Hematopoietic multipotent progenitor cell (in vitro differentiated cells): ENCODE results near the gene HAS3. TPM values are rescaled to one million over a fixed set of nuclear protein-coding genes. Genes with fewer than 3 reads are reported as not detected.
A peak's percentile ranks its signal among the peaks of the same experiment; 100 is the strongest.
"Not testable (repeated sequence)": the region's sequence is repeated elsewhere in the genome, so short reads cannot be mapped to it uniquely, and the experiment has no call there.

Experiments
- DNase-seq, 3 donors: peaks; one replicate each; pipeline ENCODE4 v3.0.0-alpha.2; 2011 to 2015; ENCODE audit warnings: low read depth in 2 of 3, low spot score in 2 of 3
- total RNA-seq: library from RNA; depleted of rRNA; stranded (reverse); fragments of >200 nt; gene quantifications from one replicate; pipeline ENCODE4 v1.2.3, GENCODE V29; 2012

HAS3 gene, protein sequence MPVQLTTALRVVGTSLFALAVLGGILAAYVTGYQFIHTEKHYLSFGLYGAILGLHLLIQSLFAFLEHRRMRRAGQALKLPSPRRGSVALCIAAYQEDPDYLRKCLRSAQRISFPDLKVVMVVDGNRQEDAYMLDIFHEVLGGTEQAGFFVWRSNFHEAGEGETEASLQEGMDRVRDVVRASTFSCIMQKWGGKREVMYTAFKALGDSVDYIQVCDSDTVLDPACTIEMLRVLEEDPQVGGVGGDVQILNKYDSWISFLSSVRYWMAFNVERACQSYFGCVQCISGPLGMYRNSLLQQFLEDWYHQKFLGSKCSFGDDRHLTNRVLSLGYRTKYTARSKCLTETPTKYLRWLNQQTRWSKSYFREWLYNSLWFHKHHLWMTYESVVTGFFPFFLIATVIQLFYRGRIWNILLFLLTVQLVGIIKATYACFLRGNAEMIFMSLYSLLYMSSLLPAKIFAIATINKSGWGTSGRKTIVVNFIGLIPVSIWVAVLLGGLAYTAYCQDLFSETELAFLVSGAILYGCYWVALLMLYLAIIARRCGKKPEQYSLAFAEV
- total RNA-seq: 0.81 TPM

DNA sequence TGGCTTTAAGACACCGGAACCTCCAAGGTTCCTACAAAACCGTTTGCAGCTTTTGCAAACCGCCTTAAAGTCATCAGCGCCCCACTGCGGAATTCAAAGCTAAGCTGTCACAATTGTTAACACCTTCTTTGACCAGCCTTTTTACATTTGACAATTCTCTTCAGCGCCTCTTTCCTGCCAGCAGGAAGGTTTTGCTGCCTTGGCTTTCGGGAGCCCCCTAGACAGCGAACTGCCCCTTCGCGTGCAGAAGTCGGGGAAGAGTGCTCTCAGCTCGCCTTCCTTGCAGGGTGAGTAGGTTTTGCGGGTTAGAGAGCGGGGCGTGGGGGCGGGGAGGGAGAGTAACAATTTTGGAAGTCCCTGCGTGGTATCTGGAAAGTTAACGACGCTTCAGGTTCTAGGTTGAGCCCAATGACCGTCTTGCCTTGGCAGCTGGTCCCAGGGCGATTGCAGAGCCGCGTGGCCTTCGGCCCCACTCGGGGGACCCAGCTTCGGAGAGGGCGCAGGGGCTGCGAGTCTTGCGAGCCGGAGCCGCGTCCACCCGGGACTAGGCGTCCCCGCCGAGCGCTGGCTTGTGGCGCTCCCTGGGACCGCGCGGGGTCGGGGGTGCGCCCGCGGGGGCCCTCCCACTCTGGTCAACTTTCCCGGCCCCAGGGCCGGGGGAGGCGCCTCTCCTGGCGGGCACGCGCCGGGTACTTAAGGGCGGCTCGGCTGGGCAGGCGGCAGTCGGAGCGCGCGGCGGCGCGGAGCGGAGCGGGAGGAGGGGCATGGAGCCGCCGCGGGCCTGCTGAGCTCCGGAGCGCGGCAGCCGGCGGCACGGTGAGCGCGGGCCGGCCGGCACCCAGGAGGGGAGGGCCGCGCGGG, at the start of gene HAS3:
TSS of gene HAS3 (plus strand) at position 153 of the 861 bp plus-strand sequence. CDS start 3,743 bp downstream, outside the sequence.
- peak in 1 of 3 donors; percentile 54 for DNase-seq

DNA sequence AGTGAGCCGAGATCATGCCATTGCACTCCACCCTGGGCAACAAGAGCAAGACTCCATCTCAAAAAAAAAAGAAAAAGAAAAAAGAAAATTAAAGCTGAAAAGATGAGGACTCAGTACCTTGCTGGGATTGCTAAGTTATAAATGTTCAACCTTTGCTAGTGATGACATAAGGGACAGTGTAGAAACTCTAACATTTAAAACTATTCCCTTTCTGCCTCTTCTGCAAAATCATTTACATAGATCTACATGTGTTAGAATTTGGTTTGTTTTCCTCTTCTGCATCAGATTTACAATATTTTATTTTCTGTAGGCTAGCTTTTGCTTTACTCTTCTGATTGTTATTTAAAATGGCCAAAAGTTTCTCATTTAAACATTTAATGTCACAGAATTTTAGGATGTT, 49.5 kb upstream of the HAS3 start:
- DNase-seq: no peak

- no peak for DNase-seq
These were observed 49.0 kb upstream of the HAS3 start for GRCh38 chr16:69056421-69056820.

- DNase-seq: peak in 2 of 3 donors; percentile 9 to 49
These were observed 47.8 kb upstream of the HAS3 start for GRCh38 chr16:69057400-69058378.

- not testable (repeated sequence) for DNase-seq
These were observed 42.0 kb upstream of the HAS3 start for GRCh38 chr16:69063491-69063890.

DNA sequence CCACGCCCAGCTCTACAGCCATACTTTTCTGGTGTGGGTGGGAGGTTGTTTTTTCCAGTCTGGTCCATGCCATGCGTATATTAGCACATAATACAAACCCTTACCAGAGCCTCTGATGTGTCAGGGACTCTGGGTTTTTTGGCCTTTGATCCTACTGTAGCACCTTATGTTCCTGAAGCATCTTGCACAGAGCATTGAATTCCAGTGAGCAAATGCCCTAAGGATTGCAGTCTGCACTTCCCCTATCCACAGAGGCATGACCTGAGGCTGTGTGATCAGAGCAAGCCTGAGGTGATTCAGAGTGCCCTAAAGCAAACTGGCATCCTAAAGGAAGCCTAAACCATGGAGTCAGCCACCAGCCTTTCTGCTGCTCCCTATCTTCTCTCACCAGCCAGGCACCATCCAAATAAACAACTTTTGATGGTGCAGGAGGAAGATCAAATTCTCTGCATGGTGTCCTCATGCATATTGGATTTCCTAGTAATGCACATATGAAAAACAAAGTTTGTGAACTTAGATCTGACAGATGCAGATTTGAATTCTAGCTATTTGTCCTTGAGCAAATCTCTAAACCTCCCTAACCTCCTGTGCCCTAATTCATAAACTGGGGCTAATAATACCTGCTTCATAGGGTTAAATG, 41.2 kb upstream of the HAS3 start:
- no peak for DNase-seq

DNA sequence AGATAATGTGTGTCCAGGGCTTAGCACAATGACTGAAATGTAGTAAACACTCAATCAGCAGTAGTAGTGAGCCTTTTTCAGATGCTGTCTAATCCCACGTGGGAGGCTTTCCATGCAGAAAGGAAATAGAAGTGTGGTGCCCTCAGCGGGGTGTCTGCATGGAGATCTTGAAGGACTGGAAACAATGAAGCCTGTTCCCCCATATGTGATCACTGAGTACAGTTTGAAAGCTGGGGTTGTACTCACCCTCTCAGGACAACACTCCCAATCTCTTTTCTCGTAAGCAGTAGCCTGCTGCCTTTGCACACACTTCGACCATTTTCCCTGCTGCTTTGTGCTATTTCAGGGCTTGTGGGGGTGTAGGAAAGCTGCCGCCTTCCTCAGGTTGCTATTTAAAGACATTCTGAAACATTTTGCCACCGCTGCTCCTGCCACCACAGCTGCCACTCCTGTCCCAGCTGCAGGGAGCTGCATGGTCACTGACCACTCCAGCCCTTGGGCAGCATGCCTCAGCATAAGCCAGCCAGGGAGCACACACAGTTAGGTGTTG, 40.6 kb upstream of the HAS3 start:
- DNase-seq: no peak

- DNase-seq: no peak
These were observed 35.9 kb upstream of the HAS3 start for GRCh38 chr16:69069504-69069903.

DNA sequence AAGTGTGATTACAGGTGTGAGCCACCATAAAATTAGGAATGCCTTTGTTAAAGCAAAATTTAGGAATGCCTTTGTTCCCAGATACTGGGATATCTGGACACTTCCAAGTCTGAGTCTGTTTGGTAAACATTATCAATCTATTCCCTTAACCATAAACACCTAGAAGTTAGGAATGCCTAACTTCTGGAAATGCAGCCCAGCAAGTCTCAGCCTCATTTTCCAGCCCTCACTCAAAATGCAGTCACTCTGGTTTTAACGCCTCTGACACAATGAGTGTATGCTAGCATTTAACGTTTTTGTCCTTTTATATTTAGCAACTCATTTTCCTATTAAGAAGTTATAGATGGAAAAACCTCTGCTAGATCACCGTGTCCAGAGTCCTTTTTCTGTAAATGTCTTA, 34.4 kb upstream of the HAS3 start:
- no peak for DNase-seq

DNA sequence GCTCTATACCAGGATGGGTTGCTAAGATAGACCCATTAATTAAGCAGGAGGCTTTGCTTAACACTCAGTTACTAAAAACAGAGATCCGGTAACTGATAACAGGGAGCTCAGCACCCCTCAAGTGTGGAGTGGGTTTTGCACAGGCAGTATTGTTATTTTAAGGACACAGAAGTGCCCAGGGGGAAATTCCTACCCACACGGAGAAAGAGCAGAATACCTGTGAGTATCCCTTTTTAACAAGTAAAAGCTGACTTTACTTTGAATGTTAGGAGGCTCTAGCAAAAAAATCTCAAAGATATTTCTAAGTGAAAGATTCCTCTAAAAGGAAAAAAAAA, 32.8 kb upstream of the HAS3 start:
- no peak for DNase-seq

DNA sequence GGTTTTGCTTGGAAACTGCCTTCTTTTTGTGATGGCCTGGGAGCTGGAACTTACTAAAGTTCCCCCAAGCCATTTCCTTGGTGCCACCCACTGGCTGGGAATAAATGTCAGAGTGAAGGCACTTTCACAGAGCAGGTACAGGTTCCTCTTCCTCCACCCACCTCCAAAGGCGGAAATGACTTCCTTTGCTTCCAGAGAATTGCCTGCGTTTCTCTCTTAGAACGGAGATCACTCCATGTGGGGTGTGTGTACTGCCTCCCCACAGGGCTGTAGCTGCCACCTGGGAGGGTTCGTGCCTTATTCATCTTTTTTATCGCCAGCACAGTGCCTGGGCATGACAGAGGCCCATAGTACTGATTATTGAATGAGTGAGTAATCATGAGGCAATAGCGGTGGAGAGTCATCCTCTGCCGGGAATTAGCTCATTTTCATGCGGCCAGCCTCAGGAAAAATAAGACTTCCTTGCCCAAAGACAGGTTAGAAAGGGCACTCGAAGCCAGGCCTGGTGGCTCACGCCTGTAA, 32.2 kb upstream of the HAS3 start:
- DNase-seq: no peak

DNA sequence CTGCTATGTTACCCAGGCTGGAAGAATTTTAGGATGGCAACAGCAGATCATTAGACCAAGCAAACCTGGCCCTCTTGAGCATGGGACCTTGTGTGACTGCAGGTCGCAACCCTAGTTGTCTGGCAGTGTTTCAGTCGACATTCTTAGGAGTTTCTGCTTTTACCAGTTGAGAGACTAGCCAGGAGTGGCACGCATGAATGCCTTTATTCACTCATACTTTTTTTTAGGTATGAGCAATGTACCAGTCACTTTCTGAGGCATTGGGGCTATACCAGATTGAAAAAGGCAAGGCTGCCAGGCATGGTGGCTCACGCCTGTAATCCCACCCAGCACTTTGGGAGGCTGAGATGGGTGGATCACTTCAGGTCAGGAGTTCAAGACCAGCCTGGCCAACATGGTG, 28.2 kb upstream of the HAS3 start:
- no peak for DNase-seq

- DNase-seq: no peak
These were observed 27.4 kb upstream of the HAS3 start for GRCh38 chr16:69078073-69078472.

- no peak for DNase-seq
These were observed 25.8 kb upstream of the HAS3 start for GRCh38 chr16:69079697-69080096.

DNA sequence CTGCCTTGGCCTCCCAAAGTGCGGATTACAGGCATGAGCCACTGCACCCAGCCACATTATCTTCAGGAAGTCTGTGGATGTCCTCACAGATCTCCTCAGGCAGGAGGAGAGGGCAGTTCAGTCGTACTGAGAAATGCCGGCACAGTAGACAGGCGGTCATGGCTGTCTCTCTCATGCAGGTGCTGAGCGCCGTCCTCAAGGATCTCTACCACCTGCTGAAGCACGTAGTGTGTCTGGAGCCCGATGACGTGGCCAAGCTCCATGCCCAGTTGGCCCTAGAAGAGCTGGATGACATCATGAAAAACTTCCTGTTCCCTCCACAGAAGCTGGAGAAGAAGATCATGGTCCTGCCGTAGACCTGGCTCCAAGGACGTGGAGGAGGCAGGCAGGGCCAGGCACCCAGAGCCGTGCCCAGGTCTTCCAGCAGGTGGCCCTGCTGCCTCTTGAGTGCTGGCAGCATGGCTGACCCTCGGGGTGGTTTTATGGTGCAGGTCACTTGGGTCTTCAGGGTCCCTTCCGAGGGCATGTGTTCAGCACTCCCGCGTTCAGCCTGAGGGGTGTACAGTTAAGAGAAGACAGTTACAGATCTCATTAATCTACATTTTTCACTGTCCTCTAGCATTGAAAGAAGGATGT, 22.0 kb upstream of the HAS3 start:
- DNase-seq: no peak

DNA sequence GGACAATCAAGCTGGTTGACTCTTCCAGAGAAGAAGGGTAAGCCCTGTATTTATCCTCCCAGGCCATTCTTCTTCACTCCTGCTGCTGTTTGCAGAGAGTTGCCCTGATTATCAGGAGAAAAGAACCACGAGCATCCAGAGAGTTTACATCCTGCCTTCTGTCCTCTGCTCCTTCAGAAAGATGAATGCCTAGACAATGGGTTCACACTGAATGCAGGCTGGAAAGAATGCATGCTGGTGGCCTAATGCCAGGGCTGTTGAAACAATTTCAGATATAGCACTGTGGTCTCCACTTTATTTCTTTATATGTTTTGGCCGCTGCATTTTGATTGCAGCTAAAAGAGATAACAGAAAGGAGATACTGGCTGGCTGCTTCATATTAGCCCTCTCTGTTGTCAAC, 21.2 kb upstream of the HAS3 start:
- DNase-seq: no peak

DNA sequence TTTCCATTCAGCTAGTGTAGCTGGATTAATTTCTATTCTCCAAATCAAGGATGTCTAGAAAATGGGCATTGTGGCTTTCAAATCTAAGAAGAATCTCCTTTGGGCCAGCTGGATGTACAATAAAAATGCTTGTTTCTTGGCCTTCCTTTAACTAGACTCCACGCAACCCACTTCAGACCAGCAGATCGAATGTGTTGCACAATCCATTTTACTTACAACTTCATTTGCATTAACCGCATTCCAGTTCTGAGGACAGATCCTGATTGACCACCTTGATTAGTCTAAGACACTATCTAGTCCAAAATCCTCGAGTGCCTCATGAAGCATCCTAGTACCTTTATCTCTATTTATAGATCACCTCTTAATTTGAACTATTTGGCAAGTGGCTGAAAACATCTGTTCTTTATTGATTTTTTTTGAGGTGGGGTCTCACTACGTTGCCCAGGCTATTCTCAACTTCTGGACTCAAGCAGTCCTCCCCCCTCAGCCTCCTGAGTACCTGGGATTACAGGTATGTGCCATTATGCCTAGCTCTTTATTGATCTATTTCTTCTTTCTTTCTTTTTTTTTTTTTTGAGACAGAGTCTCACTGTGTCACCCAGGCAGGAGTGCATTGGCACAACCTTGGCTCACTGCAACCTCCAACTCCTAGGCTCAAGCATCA, 20.3 kb upstream of the HAS3 start:
- DNase-seq: no peak

DNA sequence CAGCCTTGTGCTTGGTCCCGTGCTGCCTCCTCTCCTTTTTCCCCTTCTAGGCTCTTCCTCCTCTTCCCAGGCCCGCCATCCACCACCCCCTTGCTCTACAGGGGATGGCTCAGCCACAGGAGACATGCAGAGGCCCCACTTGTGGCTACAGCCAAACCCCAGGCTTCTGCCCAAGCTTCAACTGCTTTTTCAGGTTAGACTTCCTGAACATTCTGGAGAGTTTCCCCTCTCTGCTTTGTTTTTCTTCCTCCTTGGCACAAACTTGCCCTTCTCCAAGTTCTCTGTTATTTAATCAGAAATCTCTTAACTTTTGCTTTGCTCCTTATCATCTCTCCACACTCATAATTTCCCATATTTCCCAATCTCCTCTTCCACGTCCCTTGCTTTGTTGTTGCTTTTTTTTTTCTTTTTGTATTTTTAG, 18.3 kb upstream of the HAS3 start:
- DNase-seq: peak in 1 of 3 donors; percentile 22
